ENCODE results near the gene CXorf38. TPM values are rescaled to one million over a fixed set of nuclear protein-coding genes. Genes with fewer than 3 reads are reported as not detected.

The CXorf38 gene
- total and polyA plus RNA-seq, 9 of the 15 experiments (the other 6 are each of a cell fraction or from before 2014, with no cell fraction given) = 1.2 to 12.8 (median 8.4) TPM

DNA sequence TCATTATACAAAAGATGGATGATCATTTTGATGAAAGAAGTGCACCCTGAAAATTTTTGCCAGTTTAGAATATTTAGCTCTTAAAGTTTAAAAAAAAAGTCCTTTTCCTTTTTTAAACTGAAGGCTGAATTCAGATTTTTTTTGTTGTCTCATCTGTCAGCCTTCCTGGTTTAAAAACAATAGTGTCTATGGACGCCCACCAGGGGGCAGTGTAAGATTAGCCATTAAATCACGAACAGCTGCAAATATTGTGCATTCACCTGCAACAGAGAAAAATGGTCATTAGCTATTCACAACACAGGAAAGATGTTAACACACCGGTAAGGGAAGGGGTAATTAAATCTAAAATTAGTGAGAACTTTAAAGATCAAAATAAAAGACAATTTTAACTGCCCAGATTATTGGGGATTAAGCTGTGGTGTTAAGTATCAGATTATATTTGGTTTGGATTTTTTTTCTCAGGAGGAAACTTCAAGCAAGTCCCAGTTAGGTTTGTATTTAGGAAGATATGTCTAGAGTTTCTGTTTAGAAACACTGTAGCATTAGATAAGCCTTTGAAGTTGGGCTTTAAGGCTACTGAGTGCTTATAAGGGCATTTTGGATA is 4.4 kb upstream of the CXorf38 start (continued):
- TF ChIP-seq, protein P1, sequence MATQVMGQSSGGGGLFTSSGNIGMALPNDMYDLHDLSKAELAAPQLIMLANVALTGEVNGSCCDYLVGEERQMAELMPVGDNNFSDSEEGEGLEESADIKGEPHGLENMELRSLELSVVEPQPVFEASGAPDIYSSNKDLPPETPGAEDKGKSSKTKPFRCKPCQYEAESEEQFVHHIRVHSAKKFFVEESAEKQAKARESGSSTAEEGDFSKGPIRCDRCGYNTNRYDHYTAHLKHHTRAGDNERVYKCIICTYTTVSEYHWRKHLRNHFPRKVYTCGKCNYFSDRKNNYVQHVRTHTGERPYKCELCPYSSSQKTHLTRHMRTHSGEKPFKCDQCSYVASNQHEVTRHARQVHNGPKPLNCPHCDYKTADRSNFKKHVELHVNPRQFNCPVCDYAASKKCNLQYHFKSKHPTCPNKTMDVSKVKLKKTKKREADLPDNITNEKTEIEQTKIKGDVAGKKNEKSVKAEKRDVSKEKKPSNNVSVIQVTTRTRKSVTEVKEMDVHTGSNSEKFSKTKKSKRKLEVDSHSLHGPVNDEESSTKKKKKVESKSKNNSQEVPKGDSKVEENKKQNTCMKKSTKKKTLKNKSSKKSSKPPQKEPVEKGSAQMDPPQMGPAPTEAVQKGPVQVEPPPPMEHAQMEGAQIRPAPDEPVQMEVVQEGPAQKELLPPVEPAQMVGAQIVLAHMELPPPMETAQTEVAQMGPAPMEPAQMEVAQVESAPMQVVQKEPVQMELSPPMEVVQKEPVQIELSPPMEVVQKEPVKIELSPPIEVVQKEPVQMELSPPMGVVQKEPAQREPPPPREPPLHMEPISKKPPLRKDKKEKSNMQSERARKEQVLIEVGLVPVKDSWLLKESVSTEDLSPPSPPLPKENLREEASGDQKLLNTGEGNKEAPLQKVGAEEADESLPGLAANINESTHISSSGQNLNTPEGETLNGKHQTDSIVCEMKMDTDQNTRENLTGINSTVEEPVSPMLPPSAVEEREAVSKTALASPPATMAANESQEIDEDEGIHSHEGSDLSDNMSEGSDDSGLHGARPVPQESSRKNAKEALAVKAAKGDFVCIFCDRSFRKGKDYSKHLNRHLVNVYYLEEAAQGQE (IDR thresholded peaks at IDR 0.05; ENCODE audit: borderline replicate concordance) = peak; percentile 68; the same call in 1 of the 2 replicates
- TF ChIP-seq, protein P1 (CRISPR knock-in tag; IDR thresholded peaks at IDR 0.05; ENCODE audit: low read depth) = no peak
- TF ChIP-seq PHB (CRISPR knock-in tag; IDR thresholded peaks at IDR 0.05) = no peak
- TF ChIP-seq, protein P2, sequence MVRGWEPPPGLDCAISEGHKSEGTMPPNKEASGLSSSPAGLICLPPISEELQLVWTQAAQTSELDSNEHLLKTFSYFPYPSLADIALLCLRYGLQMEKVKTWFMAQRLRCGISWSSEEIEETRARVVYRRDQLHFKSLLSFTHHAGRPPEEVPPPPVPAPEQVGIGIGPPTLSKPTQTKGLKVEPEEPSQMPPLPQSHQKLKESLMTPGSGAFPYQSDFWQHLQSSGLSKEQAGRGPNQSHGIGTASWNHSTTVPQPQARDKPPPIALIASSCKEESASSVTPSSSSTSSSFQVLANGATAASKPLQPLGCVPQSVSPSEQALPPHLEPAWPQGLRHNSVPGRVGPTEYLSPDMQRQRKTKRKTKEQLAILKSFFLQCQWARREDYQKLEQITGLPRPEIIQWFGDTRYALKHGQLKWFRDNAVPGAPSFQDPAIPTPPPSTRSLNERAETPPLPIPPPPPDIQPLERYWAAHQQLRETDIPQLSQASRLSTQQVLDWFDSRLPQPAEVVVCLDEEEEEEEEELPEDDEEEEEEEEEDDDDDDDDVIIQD (CRISPR knock-in tag; IDR thresholded peaks at IDR 0.05) = no peak
- peak; percentile 48 for TF ChIP-seq MEIS2 (IDR thresholded peaks at IDR 0.05; ENCODE audit: partially characterized antibody)
- peak; percentile 53 for TF ChIP-seq SMC3 (conservative IDR thresholded peaks at IDR 0.05; ENCODE audit: insufficient read depth, low read depth, low read length)
- TF ChIP-seq FOXA1 (IDR thresholded peaks at IDR 0.05; ENCODE audit: borderline replicate concordance) = no peak
- TF ChIP-seq, protein P3, sequence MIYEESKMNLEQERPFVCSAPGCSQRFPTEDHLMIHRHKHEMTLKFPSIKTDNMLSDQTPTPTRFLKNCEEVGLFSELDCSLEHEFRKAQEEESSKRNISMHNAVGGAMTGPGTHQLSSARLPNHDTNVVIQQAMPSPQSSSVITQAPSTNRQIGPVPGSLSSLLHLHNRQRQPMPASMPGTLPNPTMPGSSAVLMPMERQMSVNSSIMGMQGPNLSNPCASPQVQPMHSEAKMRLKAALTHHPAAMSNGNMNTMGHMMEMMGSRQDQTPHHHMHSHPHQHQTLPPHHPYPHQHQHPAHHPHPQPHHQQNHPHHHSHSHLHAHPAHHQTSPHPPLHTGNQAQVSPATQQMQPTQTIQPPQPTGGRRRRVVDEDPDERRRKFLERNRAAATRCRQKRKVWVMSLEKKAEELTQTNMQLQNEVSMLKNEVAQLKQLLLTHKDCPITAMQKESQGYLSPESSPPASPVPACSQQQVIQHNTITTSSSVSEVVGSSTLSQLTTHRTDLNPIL (CRISPR knock-in tag; IDR thresholded peaks at IDR 0.05) = no peak
- TF ChIP-seq ZNF3 (CRISPR knock-in tag; IDR thresholded peaks at IDR 0.05) = no peak
- no peak for TF ChIP-seq MED1 (CRISPR knock-in tag; IDR thresholded peaks at IDR 0.05; ENCODE audit: borderline replicate concordance)
- TF ChIP-seq, protein P4, sequence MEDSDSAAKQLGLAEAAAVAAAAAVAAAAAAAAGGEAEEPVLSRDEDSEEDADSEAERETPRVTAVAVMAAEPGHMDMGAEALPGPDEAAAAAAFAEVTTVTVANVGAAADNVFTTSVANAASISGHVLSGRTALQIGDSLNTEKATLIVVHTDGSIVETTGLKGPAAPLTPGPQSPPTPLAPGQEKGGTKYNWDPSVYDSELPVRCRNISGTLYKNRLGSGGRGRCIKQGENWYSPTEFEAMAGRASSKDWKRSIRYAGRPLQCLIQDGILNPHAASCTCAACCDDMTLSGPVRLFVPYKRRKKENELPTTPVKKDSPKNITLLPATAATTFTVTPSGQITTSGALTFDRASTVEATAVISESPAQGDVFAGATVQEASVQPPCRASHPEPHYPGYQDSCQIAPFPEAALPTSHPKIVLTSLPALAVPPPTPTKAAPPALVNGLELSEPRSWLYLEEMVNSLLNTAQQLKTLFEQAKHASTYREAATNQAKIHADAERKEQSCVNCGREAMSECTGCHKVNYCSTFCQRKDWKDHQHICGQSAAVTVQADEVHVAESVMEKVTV (CRISPR knock-in tag; IDR thresholded peaks at IDR 0.05) = peak; percentile 72

Data from K562 (cell line).